GM21723 (cell line): ENCODE measurements around the gene FSD2.
A peak's percentile ranks its signal among the peaks of the same experiment; 100 is the strongest.
"Not testable (repeated sequence)": the region's sequence is repeated elsewhere in the genome, so short reads cannot be mapped to it uniquely, and the experiment has no call there.

ENCODE experiments used
- ATAC-seq: cut with Tn5 transposase; IDR thresholded peaks from one replicate; pipeline ENCODE4 v1.9.1; 2021; ENCODE audit warnings: mild to moderate bottlenecking, moderate library complexity; ENCODE audit not compliant: unreplicated experiment

Gene FSD2

DNA sequence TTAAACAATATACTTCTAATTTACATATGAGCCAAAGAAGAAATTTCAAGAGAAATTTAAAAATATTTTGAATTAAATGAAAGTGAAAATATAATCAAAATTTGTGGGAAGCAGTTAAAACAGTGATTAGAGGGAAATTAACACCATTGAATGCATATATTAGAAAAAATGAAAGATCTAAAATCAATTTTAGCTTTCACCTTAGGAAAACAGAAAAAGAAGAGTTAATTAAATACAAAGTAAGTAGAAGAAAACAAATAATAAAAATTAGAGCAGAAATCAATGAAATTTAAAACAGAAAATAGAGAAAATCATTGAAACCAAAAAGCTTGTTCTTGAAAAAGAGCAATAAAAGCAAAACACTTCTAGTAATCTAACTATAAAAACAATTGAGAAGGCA lies 57.6 kb downstream of the FSD2 start:
- no peak for ATAC-seq

GRCh38 chr15:82743810-82744209 lies 62.1 kb downstream of the FSD2 start:
- no peak for ATAC-seq

- ATAC-seq: no peak
These were observed 63.7 kb downstream of the FSD2 start for GRCh38 chr15:82742134-82742533.

- ATAC-seq: no peak
These were observed 66.8 kb downstream of the FSD2 start for GRCh38 chr15:82739086-82739485.

- no peak for ATAC-seq
These were observed 67.9 kb downstream of the FSD2 start for GRCh38 chr15:82737975-82738374.

DNA sequence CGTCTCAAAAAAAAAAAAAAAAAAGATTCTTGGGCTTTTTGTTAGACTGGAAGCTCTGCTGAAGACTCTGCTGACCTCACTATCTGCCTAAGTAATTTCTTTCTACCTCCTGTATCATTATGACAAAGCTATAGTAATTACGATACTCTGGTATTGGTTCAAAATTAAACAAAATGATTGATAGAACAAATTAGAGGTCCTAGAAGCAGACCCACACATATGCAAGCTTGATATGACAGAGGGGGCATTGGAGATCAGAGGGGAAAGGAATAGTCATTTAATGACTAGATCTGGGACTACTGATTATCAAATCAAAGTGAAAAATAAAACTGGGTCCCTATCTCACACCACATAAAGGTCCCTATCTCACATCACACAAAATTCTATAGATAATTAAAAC lies 74.3 kb downstream of the FSD2 start:
- ATAC-seq: no peak

GRCh38 chr15:82730022-82730530 lies 75.8 kb downstream of the FSD2 start:
- no peak for ATAC-seq

DNA sequence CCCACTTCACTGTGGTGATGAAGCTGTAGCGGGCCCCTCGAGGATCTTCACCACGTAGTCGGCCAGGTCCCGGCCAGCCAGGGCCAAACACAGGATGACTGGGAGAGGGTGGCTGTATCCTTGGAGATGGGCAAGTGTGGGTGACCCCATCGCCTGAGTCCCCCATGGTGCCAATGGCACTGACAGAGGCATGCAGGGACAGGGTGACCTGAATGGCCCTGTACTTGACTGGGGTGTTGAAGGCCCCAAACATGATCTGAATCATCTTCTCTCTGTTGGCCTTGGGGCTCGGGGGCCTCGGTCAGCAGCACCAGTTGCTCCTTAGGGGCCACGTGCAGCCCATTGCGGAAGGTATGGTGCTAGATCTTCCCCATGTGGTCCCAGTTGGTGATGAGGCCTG lies 79.1 kb downstream of the FSD2 start:
- ATAC-seq: no peak

GRCh38 chr15:82715003-82715402 lies 90.9 kb downstream of the FSD2 start:
- no peak for ATAC-seq

DNA sequence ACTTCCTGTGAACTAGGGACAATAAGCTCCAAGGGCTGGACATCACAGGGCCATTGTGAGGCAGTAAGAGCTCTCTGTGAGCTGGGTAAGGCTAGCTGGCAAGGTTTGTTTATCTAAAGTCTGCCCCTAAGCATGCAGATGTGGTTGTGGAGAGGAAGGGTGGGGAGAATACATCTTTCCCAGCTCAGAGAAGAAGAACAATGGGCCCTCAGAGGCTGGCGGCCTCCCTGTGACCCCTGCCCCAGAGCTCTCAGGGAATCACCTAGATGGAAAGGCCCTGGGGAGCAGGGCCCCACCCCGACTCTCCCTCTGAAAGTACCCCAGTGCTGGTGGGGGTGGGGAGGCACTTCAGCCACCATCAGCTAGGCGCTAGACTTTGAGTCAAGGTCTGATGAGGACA lies 91.9 kb downstream of the FSD2 start:
- ATAC-seq: no peak

GRCh38 chr15:82712036-82712435 lies 93.8 kb downstream of the FSD2 start:
- ATAC-seq: no peak

DNA sequence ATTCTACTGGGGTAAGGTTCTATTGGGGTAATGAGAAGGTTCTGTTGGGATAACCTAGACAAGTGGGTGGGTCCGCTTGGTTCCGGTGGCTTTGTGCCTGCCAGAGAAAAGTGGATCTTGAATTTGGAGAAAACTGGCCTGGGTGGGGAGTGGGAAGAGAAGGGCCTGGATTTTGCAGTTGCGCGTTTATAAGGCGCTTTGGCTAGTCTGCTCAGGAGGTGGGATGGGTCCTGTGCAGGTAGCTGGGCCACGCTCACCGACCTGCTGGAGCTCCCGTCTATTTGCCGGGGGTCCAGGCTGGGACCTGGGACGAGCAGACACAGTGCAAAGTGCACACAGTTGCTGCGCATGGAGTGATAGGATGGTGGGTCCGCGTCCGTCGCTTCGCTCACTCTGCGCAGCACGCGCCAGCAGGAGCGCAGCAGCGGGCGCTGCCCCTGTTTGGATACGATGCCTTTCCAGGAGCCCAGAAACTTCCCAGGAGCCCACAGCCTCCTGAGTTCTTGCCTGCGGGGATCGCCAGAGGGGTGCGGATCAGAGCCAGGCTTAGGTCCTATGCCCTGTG lies 94.9 kb downstream of the FSD2 start:
- ATAC-seq: no peak

DNA sequence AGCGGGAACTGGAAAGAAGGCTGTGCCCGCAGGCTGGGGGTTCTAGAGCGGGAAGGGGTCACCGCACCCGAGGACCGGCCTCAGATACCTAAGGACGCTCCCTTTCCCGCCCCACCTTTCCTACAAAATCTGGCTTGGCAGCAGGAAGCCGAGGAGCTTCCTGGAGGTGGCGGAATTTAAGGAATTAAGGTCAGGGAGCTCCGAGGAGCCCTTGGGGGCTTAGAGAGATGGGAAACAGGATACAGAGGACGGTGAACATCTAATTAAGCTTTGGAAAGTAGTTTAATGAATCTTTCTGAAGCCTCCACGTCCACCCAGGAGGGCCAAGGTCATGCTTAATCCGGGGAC lies 95.7 kb downstream of the FSD2 start:
- ATAC-seq: no peak

- ATAC-seq: peak; percentile 97
These were observed 96.3 kb downstream of the FSD2 start, which contains the start of gene AP3B2 for GRCh38 chr15:82709421-82710207. AP3B2 (minus strand) TSS chr15:82709875; CDS start chr15:82709706, 169 bp downstream.

- no peak for ATAC-seq
These were observed 96.8 kb downstream of the FSD2 start for GRCh38 chr15:82709081-82709420.

GRCh38 chr15:82705856-82706255 lies 100.0 kb downstream of the FSD2 start:
- ATAC-seq: not testable (repeated sequence)
